GM04504 (cell line): Measurements from ENCODE around the gene PTMS.
A peak's percentile ranks its signal among the peaks of the same experiment; 100 is the strongest.

Source experiments
- DNase-seq: peaks from one replicate; pipeline ENCODE4 v3.0.0-alpha.2; 2012; ENCODE audit warnings: low read depth

The PTMS gene

GRCh38 chr12:6771509-6772330 lies 5.6 kb downstream of the PTMS start:
- no peak for DNase-seq

- no peak for DNase-seq
Observed at GRCh38 chr12:6772331-6772695, 6.2 kb downstream of the PTMS start, which contains the start of gene LAG3. TSS of gene LAG3 (plus strand) at chr12:6772520. CDS start at chr12:6772853, 333 bp downstream.

GRCh38 chr12:6772726-6773589 lies 6.8 kb downstream of the PTMS start:
- no peak for DNase-seq

DNA sequence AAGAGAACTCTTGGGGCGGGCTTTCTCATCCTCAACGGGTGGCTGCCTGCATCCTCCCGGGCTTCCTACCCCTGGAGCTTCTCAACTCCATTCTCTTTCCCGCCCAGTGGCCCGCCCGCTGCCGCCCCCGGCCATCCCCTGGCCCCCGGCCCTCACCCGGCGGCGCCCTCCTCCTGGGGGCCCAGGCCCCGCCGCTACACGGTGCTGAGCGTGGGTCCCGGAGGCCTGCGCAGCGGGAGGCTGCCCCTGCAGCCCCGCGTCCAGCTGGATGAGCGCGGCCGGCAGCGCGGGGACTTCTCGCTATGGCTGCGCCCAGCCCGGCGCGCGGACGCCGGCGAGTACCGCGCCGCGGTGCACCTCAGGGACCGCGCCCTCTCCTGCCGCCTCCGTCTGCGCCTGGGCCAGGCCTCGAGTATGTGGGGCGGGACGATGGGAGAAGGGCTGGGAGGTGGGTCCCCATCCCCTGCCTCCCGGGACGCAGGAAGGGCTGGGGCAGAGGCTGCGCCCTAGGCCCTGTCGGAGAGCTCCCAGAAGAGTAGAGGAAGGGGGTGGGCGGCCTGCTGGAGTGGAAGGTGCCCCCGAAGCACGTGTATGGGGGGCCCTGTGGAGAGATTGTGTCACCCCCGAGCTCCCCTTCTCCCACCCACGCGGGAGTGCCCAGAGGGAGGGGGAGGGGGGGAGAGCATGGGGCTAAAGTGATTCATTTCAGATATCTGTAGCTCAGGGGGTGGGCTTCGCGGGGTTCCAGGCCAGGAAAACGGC lies 7.6 kb downstream of the PTMS start:
- no peak for DNase-seq

DNA sequence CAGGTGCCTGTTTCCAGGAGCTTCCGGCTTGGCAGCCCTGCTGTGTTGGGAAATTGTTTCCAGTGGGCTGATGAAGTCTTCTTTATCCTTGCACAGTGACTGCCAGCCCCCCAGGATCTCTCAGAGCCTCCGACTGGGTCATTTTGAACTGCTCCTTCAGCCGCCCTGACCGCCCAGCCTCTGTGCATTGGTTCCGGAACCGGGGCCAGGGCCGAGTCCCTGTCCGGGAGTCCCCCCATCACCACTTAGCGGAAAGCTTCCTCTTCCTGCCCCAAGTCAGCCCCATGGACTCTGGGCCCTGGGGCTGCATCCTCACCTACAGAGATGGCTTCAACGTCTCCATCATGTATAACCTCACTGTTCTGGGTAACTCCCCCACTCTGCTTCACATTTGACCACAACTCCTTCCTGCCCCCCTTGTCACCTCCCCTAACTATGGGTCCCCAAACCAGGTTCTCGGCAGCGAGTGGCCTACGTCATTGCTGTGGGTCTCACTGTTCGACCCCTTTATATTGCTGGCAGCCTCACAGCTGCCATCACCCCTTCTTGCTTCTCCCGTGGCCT lies 8.4 kb downstream of the PTMS start:
- DNase-seq: no peak

GRCh38 chr12:6775185-6776174 lies 9.3 kb downstream of the PTMS start:
- no peak for DNase-seq

- DNase-seq: no peak
Observed at GRCh38 chr12:6777386-6777785, 11.2 kb downstream of the PTMS start.

DNA sequence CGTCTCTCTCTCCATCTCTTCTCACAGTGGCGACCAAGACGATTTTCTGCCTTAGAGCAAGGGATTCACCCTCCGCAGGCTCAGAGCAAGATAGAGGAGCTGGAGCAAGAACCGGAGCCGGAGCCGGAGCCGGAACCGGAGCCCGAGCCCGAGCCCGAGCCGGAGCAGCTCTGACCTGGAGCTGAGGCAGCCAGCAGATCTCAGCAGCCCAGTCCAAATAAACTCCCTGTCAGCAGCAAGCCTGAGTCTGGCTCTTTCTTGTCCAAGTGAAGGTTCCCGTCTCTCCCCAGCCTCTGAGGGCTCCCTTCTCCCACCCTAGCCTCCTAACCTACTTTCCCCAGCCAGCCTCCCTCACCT lies 12.0 kb downstream of the PTMS start:
- no peak for DNase-seq

GRCh38 chr12:6778574-6779550 lies 12.7 kb downstream of the PTMS start:
- peak; percentile 87 for DNase-seq

DNA sequence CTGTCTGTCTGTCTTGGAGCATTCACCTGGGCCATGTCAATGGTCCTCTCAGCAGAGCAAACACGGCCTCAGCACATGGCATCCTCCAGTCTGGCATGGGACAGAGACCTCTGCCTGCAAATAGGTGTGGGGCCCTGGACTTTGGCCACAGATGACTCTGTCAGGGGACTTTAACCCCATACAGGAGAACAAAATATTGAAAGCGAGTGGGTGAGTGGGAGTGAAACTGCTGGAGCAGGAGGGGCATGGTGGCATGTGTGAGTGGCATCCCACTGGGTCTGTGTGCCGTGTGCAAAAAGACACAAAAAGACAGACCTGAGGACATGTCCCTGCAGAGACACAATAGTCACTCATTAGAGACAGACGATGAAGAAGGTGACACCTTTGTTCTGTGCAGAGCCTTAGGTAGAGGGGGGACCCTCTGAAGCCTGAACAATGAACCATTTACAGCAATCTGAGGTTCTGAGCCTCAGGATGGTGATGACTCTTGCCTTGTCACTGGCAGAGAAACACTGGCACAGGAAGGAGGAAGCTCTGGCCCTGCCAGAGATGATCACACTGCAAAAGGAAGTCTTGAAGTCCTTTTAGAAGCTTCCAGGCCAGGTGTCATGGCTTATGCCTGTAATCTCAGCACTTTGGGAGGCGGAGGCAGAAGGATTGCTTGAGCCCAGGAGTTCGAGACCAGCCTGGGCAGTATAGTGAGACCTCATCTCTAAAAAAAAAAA lies 13.7 kb downstream of the PTMS start:
- no peak for DNase-seq

DNA sequence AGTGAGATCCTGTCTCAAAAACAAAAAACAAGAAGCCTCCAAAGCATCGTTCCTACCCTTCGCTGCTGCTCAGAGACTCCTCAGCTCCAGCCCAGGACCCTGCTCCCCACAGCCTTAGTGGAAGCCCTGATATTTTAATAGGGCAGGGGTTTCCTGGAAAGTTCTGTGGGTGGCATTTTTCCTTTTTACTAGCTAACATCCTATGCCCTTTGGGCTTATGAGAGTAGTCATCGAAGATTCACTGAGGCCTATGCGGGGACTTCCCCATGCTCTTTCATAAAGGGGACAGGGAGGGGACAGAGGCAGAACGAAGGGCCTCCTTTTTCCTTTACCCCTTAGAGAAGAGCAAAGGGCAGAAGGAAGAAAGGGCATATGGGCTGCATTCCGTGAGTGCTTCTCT lies 14.4 kb downstream of the PTMS start:
- no peak for DNase-seq

DNA sequence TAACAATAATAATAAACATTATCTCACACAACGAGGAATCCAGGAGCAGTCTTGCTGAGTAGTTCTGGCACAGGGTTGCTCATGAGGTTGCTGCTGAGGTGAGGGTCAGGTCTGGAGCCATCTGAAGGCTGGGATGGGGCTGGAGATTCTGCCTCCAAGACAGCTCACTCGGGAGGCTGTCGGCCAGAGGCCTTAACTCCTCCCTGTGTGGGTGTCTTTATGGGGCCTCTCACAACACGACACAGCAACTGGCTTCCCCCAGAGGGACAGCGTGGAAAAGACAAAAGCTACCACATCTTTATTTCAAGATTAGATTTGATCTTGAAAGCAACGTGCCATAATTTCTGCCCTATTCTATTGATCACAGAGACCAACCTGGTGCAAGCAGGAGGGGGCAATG lies 16.0 kb downstream of the PTMS start:
- no peak for DNase-seq

DNA sequence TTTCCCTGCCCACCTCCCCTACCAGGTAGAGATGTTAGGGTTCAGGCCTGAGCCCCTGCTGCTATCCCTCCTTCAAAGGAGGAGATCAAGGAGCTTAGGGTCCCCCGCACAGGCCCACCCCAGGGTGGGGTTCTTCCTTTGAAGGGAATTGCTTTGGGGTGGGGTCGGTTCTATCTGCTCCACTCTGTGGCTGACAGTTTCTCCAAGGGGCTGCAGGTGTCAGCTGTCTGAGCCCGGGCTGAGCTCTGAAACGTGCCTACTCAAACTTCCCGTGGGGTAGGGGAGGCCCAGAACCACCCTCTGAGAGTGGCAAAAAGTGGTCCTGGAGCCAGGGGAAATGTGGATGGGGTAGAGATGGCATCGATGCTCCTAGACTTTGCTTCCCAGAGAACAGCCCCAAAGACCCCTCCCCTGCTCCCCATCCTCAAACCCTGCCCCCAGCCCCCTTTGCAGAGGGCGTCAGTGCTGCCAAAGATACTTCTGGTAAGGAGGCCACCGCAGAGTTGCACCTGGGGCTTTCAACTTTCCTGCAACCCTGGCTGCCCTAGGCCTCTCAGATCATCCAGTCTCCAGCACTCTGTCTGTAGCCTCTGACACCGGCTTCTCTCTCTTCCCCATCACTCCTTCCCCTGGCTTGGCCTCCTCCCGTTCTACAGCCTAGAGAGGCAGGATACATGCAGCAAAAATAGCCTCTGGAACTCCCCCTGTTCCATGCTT lies 16.8 kb downstream of the PTMS start:
- DNase-seq: no peak

DNA sequence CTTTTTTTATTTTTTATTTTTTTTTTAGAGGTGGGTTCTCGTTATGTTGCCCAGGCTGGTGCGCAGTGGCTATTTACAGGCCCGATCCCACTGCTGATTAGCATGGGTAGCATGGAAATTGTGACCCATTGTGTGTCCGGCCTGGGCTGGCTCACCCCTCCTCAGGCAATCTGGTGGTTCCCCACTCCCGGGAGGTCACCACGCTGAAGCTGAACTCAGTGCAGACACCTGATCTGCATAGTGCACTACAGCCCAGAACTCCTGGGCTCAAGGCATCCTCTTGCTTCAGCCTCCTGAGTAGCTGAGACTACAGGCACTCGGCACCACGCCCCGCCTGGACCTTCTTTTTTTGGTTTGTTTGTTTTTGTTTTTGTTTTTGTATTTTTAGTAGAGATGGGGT lies 17.7 kb downstream of the PTMS start:
- DNase-seq: no peak

DNA sequence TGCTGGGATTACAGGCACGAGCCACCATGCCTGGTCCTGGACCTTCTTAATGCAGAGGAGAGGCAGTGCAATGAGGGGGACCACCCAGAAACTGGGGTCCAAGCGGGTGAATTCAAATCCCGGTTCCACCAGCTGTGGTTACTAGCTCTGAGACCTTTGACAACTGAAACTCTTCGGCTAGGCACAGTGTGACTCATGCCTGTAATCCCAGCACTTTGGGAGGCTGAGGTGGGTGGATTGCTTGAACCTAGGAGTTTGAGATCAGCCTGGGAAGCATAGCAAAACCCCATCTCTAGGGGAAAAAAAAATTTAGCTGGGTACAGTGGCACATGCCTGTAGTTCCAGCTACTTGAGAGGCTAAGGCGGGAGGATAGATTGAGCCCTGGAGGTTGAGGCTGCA lies 18.1 kb downstream of the PTMS start:
- DNase-seq: no peak

GRCh38 chr12:6784761-6785160 lies 18.6 kb downstream of the PTMS start:
- no peak for DNase-seq

- DNase-seq: no peak
Observed at GRCh38 chr12:6786416-6787094, 20.4 kb downstream of the PTMS start.

DNA sequence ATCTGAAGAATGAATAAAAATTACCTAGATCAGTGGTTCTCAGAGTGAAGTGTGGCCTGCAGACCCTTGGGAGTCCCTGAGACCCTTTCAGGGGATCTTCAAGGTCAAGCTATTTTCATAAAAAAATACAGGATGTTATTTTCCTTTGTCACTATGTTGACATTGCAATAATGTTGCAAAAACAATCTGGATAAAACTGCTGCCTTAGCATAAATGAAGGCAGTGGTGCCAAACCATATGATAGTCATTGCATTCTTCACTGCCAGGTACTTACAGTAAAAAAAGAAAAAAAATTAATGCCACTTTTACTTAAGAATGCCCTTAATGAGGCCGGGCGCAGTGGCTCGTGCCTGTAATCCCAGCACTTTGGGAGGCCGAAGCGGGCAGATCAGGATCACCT lies 21.1 kb downstream of the PTMS start:
- DNase-seq: no peak
